Kidney epithelial cell (primary cell): Measurements from ENCODE around the gene ADARB1. TPM values are rescaled to one million over a fixed set of nuclear protein-coding genes. Genes with fewer than 3 reads are reported as not detected.

Source experiments
- DNase-seq: peaks from one replicate; pipeline ENCODE4 v3.0.0-alpha.2; 2010; ENCODE audit warnings: low read depth
- H3K27me3 ChIP-seq: 2 replicates; pipeline ENCODE4 v1.6.0; 2011; ENCODE audit warnings: low read length; ENCODE audit not compliant: control insufficient read depth, insufficient read depth
- H3K36me3 ChIP-seq: 2 replicates; pipeline ENCODE4 v1.5.1; 2011; ENCODE audit warnings: low read length; ENCODE audit not compliant: control insufficient read depth, insufficient read depth
- H3K4me3 ChIP-seq: 2 replicates; pipeline ENCODE4 v1.5.1; 2011; ENCODE audit warnings: low read depth, mild to moderate bottlenecking, control low read depth, low read length
- total RNA-seq: library from RNA; depleted of rRNA; stranded (reverse); fragments of >200 nt; gene quantifications from 2 replicates; pipeline ENCODE4 v1.2.3, GENCODE V29; 2015
- TF ChIP-seq, protein P1 (sequence below): IDR thresholded peaks from 2 replicates; pipeline ENCODE4 v1.5.1; 2011; ENCODE audit warnings: mild to moderate bottlenecking, moderate library complexity, low read length, control low read depth, inconsistent platforms; ENCODE audit not compliant: insufficient read depth, poor library complexity, severe bottlenecking

ADARB1 gene
- total RNA-seq, 1 donor from 2014 or later, result 6.9 TPM

DNA sequence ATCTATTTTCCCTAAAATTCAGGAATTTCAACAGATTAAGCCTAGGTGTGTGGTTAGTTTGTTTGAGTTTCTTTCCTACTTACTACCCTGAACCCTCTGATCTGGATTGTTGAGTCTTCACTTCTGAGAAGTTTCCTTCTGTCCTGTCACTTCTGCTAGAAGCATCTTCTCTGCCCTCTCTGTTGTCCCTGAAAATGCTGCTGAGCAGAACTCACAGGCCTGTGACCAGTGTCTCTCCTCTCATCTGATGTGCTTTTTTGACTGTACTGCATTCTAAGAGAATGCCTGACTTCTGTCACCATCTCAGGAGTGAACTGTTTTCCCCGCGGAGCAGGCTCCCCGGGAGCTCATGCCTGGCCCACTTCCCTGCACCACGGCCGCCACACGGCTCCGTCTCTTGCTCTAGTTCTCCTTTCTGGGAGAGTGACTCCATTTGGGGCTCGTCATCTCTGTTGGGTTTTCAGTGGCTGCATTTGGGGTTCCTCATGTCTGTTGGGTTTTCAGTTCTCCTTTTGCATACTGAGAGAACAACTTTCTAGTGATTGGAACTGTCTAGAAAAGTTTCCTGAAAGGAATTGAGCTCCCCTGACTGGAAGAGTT is 135.4 kb downstream of the ADARB1 start:
- no peak for DNase-seq
- H3K27me3 ChIP-seq, result no peaks in the 10 kb centered on the region
- H3K36me3 ChIP-seq, result no peaks in the 10 kb centered on the region
- TF ChIP-seq, protein P1, sequence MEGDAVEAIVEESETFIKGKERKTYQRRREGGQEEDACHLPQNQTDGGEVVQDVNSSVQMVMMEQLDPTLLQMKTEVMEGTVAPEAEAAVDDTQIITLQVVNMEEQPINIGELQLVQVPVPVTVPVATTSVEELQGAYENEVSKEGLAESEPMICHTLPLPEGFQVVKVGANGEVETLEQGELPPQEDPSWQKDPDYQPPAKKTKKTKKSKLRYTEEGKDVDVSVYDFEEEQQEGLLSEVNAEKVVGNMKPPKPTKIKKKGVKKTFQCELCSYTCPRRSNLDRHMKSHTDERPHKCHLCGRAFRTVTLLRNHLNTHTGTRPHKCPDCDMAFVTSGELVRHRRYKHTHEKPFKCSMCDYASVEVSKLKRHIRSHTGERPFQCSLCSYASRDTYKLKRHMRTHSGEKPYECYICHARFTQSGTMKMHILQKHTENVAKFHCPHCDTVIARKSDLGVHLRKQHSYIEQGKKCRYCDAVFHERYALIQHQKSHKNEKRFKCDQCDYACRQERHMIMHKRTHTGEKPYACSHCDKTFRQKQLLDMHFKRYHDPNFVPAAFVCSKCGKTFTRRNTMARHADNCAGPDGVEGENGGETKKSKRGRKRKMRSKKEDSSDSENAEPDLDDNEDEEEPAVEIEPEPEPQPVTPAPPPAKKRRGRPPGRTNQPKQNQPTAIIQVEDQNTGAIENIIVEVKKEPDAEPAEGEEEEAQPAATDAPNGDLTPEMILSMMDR, result no peak
- no peak overlapping the region for H3K4me3 ChIP-seq

DNA sequence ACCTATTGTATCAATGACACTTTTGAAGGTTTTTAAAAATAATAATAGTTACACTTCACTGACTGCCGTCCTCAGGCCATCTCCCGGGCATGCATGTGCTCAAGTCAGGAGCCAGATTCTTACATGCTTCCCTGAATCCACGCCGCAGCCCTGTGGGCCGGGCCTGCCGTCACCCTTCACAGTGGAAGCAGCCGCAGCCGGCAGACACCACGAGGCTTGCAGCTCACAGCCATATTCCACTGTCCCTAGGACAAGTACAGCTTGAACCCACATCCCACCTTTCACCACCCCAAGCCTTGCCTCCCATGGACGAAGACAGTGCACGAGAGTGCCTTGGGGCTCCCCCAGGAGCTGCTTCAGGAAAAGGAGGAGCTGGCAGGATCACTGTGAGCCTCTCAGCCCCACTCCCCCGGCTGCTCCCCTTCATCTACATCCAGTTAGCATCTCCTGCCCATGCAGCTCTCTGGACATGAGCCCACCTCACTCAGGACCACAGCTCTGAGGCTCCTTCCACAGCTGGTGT is 136.1 kb downstream of the ADARB1 start:
- no peak for DNase-seq
- H3K36me3 ChIP-seq, result no peaks in the 10 kb centered on the region
- no peak overlapping the region for H3K4me3 ChIP-seq
- TF ChIP-seq, protein P1, result no peak
- H3K27me3 ChIP-seq, result no peaks in the 10 kb centered on the region

DNA sequence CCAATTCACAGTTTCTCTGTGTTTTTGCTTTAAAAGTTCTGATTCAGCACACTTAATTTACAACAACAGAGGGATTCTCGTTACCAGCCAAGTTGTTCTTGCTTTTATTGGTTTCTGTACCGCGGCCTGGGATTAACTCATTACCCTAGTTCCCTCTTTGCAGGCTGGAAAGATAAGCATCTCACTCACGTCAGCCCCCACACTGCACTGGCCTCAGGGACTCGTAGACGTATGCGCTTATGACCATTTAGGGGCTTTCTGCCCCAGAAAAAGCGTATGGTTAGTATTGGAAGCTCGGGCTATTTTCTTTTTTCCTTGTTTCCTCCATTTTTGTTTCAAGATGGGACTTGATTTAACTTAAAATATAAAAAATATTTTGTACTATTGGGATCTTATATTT is 137.3 kb downstream of the ADARB1 start:
- no peaks in the 10 kb centered on the region for H3K27me3 ChIP-seq
- no peak for DNase-seq
- H3K36me3 ChIP-seq, result no peaks in the 10 kb centered on the region
- TF ChIP-seq, protein P1, result no peak
- H3K4me3 ChIP-seq, result no peak overlapping the region

DNA sequence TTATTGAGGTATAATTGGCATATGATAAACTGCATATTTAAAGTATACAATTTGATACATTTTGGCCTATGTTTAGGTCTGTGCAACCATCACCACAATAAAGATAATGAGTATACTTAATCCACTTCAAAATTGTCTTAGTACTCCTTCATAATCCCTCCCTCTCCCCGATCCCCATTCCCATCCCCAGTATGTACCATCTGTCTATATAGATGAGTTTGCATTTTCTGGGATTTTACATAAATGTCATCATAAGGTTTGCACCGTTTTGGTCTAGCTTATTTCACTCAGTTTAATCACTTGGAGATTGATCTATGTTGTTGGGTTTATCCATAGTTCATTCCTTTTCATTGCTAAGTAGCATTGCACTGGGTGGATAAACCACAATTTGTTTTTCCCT is 139.0 kb downstream of the ADARB1 start:
- no peaks in the 10 kb centered on the region for H3K36me3 ChIP-seq
- no peak for DNase-seq
- TF ChIP-seq, protein P1, result no peak
- no peak overlapping the region for H3K4me3 ChIP-seq
- no peaks in the 10 kb centered on the region for H3K27me3 ChIP-seq

DNA sequence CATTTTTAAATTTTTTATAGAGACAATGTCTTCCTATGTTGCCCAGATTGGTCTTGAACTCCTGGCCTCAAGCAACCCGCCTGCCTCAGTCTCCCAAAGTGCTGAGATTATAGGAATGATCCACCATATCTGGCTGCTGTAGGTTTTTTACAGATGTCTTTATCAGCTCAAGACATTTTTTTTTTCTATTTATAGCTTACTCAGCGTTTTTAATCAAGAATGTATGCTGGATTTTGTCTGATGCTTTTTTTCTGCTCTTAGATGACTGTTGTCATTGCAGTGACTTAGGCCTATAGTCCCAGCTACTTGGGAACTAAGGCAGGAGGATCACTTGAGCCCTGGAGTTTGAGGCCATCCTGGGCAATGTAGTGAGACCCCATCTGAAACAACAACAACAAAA is 140.8 kb downstream of the ADARB1 start:
- no peaks in the 10 kb centered on the region for H3K36me3 ChIP-seq
- no peak overlapping the region for H3K4me3 ChIP-seq
- TF ChIP-seq, protein P1, result no peak
- no peak for DNase-seq
- H3K27me3 ChIP-seq, result no peaks in the 10 kb centered on the region

DNA sequence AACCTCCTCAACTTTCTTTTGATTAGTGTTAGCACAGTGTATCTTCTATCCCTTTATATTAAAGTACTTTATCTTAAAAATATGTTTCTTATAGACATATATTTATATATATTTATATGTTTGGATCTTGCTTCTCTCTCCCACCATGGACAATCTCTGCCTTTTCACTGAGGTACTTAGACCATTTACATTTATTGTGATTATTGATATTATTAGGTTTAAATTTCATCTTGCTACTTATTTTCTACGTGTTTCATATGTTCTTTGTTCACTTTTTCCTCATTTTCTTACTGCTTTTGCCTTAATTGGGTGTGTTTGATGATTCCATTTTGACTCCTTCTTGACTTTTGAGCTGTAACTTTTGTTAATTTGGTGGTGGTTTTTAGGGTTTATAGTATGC is 142.6 kb downstream of the ADARB1 start:
- TF ChIP-seq, protein P1, result no peak
- no peak overlapping the region for H3K4me3 ChIP-seq
- no peaks in the 10 kb centered on the region for H3K36me3 ChIP-seq
- H3K27me3 ChIP-seq, result no peaks in the 10 kb centered on the region
- no peak for DNase-seq
